ENCODE data around the gene ZNF609. TPM values are rescaled to one million over a fixed set of nuclear protein-coding genes. Genes with fewer than 3 reads are reported as not detected.

ZNF609 gene
- total RNA-seq, 2 experiments from 2014 or later, result 39.8 to 44.5 TPM

- H3K27ac Mint-ChIP-seq, result no peak overlapping the region
Observed at GRCh38 chr15:64685230-64685888, 225.0 kb downstream of the ZNF609 start.

GRCh38 chr15:64686130-64686735 lies 225.9 kb downstream of the ZNF609 start:
- H3K4me1 Mint-ChIP-seq, result peaks cover 1% of the 10 kb centered on the region
- H3K27ac Mint-ChIP-seq, result no peak overlapping the region
- intact Hi-C loops (cut with DNase I, micrococcal nuclease), result loop anchor here (1.0 to 2.0 kb wide), 2 partner anchors 42 to 125 kb away; no protein-coding TSS in a partner anchor
- H3K9me3 Mint-ChIP-seq (ENCODE audit: low read depth), result no peaks in the 10 kb centered on the region
- POLR2A ChIA-PET, result no interaction called here
- H3K4me3 Mint-ChIP-seq, result no peak overlapping the region
- CTCF ChIA-PET, result interaction anchor here (0.6 to 7.7 kb wide), 25 partner anchors 9 to 592 kb away, joined by 3 to 169 read pairs (median 6); no protein-coding TSS in a partner anchor
- DNase-seq, result peak; percentile 27
- H3K27me3 Mint-ChIP-seq, result no peaks in the 10 kb centered on the region
- no peak for ATAC-seq
- H3K36me3 Mint-ChIP-seq (ENCODE audit: low read depth), result peaks cover 18% of the 10 kb centered on the region

More at GRCh38 chr15:64685230-64685888, 225.0 kb downstream of the ZNF609 start:
- ChIA-PET CTCF (interaction anchor here (0.6 to 7.7 kb wide), 11 partner anchors 10 to 225 kb away, joined by 3 to 169 read pairs (median 5); no protein-coding TSS in a partner anchor), POLR2A (no interaction called here)
- no peak overlapping the region for H3K4me3 Mint-ChIP-seq
- H3K4me1 Mint-ChIP-seq, result no peaks in the 10 kb centered on the region
- ATAC-seq (no peak), DNase-seq (no peak)
- H3K9me3 Mint-ChIP-seq (ENCODE audit: low read depth), result no peaks in the 10 kb centered on the region
- intact Hi-C loops (cut with DNase I, micrococcal nuclease), result no loop called here
- no peaks in the 10 kb centered on the region for H3K27me3 Mint-ChIP-seq
- H3K36me3 Mint-ChIP-seq (ENCODE audit: low read depth), result peaks cover 21% of the 10 kb centered on the region

GRCh38 chr15:64687172-64687571 lies 226.8 kb downstream of the ZNF609 start:
- ChIA-PET CTCF (interaction anchor here (0.6 to 7.7 kb wide), 18 partner anchors 8 to 481 kb away, joined by 3 to 169 read pairs (median 7); no protein-coding TSS in a partner anchor), POLR2A (interaction anchor here (1.3 kb wide), 1 partner anchor 11 kb away, joined by 5 read pairs; no protein-coding TSS in a partner anchor)
- H3K4me3 Mint-ChIP-seq, result no peak overlapping the region
- DNase-seq, result no peak
- H3K4me1 Mint-ChIP-seq, result peaks cover 3% of the 10 kb centered on the region
- no peaks in the 10 kb centered on the region for H3K27me3 Mint-ChIP-seq
- intact Hi-C loops (cut with DNase I, micrococcal nuclease), result loop anchor here in 1 of 2 experiments (2.0 kb wide), 1 partner anchor 124 kb away; no protein-coding TSS in a partner anchor
- peaks cover 15% of the 10 kb centered on the region for H3K36me3 Mint-ChIP-seq (ENCODE audit: low read depth)
- H3K9me3 Mint-ChIP-seq (ENCODE audit: low read depth), result no peaks in the 10 kb centered on the region
- no peak for ATAC-seq
- no peak overlapping the region for H3K27ac Mint-ChIP-seq

GRCh38 chr15:64687688-64688087 lies 227.3 kb downstream of the ZNF609 start:
- intact Hi-C loops (cut with DNase I, micrococcal nuclease), result loop anchor here in 1 of 2 experiments (2.0 kb wide), 1 partner anchor 123 kb away; no protein-coding TSS in a partner anchor
- no peak overlapping the region for H3K27ac Mint-ChIP-seq
- DNase-seq, result no peak
- peaks cover 13% of the 10 kb centered on the region for H3K36me3 Mint-ChIP-seq (ENCODE audit: low read depth)
- no peaks in the 10 kb centered on the region for H3K9me3 Mint-ChIP-seq (ENCODE audit: low read depth)
- H3K4me3 Mint-ChIP-seq, result no peak overlapping the region
- H3K4me1 Mint-ChIP-seq, result peaks cover 5% of the 10 kb centered on the region
- no peaks in the 10 kb centered on the region for H3K27me3 Mint-ChIP-seq
- POLR2A ChIA-PET, result interaction anchor here (1.3 kb wide), 1 partner anchor 10 kb away, joined by 5 read pairs; no protein-coding TSS in a partner anchor
- no peak for ATAC-seq
- CTCF ChIA-PET, result interaction anchor here (1.3 to 7.7 kb wide), 14 partner anchors 8 to 321 kb away, joined by 3 to 169 read pairs (median 8); no protein-coding TSS in a partner anchor

GRCh38 chr15:64688770-64689169 lies 228.4 kb downstream of the ZNF609 start:
- Mint-ChIP-seq H3K27ac (no peak overlapping the region), H3K36me3 (ENCODE audit: low read depth) (peaks cover 20% of the 10 kb centered on the region), H3K4me3 (no peak overlapping the region), H3K27me3 (no peaks in the 10 kb centered on the region), H3K4me1 (peaks cover 11% of the 10 kb centered on the region), H3K9me3 (ENCODE audit: low read depth) (no peaks in the 10 kb centered on the region)
- CTCF ChIA-PET, result interaction anchor here (0.6 to 7.7 kb wide), 4 partner anchors 11 to 320 kb away, joined by 3 to 169 read pairs (median 4); no protein-coding TSS in a partner anchor
- ATAC-seq, result no peak
- DNase-seq, result no peak
- POLR2A ChIA-PET, result interaction anchor here (0.5 to 0.6 kb wide), 2 partner anchors 12 to 132 kb away, joined by 3 read pairs; no protein-coding TSS in a partner anchor
- intact Hi-C loops (cut with DNase I, micrococcal nuclease), result no loop called here

- ATAC-seq, result no peak
- no peak overlapping the region for H3K4me3 Mint-ChIP-seq
- ChIA-PET POLR2A (no interaction called here), CTCF (interaction anchor here (0.6 to 4.1 kb wide), 4 partner anchors 8 to 165 kb away, joined by 3 to 46 read pairs (median 5); no protein-coding TSS in a partner anchor)
- no peaks in the 10 kb centered on the region for H3K27me3 Mint-ChIP-seq
- intact Hi-C loops (cut with DNase I, micrococcal nuclease), result no loop called here
- no peak for DNase-seq
- H3K36me3 Mint-ChIP-seq (ENCODE audit: low read depth), result peaks cover 17% of the 10 kb centered on the region
- no peaks in the 10 kb centered on the region for H3K9me3 Mint-ChIP-seq (ENCODE audit: low read depth)
- H3K4me1 Mint-ChIP-seq, result peaks cover 11% of the 10 kb centered on the region
- H3K27ac Mint-ChIP-seq, result peak overlapping the region; percentile 56
Observed at GRCh38 chr15:64690008-64690407, 229.6 kb downstream of the ZNF609 start.

GRCh38 chr15:64690578-64691296 lies 230.4 kb downstream of the ZNF609 start:
- intact Hi-C loops (cut with DNase I, micrococcal nuclease), result no loop called here
- CTCF ChIA-PET, result interaction anchor here (0.5 to 4.1 kb wide), 10 partner anchors 9 to 910 kb away, joined by 3 to 46 read pairs (median 3); no protein-coding TSS in a partner anchor
- no peaks in the 10 kb centered on the region for H3K27me3 Mint-ChIP-seq
- DNase-seq (no peak), ATAC-seq (no peak)
- H3K9me3 Mint-ChIP-seq (ENCODE audit: low read depth), result no peaks in the 10 kb centered on the region
- H3K27ac Mint-ChIP-seq, result peak overlapping the region; percentile 7
- H3K4me1 Mint-ChIP-seq, result peaks cover 16% of the 10 kb centered on the region
- peaks cover 21% of the 10 kb centered on the region for H3K36me3 Mint-ChIP-seq (ENCODE audit: low read depth)
- H3K4me3 Mint-ChIP-seq, result no peak overlapping the region
- POLR2A ChIA-PET, result no interaction called here

- ChIA-PET POLR2A (no interaction called here), CTCF (interaction anchor here (0.9 to 4.1 kb wide), 4 partner anchors 10 to 36 kb away, joined by 4 to 46 read pairs (median 6); no protein-coding TSS in a partner anchor)
- H3K9me3 Mint-ChIP-seq (ENCODE audit: low read depth), result no peaks in the 10 kb centered on the region
- no peak for ATAC-seq
- intact Hi-C loops (cut with DNase I, micrococcal nuclease), result no loop called here
- peaks cover 25% of the 10 kb centered on the region for H3K4me1 Mint-ChIP-seq
- no peaks in the 10 kb centered on the region for H3K27me3 Mint-ChIP-seq
- H3K4me3 Mint-ChIP-seq, result no peak overlapping the region
- H3K27ac Mint-ChIP-seq, result no peak overlapping the region
- DNase-seq, result no peak
- H3K36me3 Mint-ChIP-seq (ENCODE audit: low read depth), result peaks cover 17% of the 10 kb centered on the region
Observed at GRCh38 chr15:64691896-64692565, 231.7 kb downstream of the ZNF609 start.

- no peaks in the 10 kb centered on the region for H3K9me3 Mint-ChIP-seq (ENCODE audit: low read depth)
- ChIA-PET CTCF (interaction anchor here (1.5 to 4.1 kb wide), 2 partner anchors 14 to 35 kb away, joined by 5 to 46 read pairs; no protein-coding TSS in a partner anchor), POLR2A (no interaction called here)
- no peaks in the 10 kb centered on the region for H3K27me3 Mint-ChIP-seq
- H3K4me3 Mint-ChIP-seq, result no peak overlapping the region
- H3K27ac Mint-ChIP-seq, result peak overlapping the region; percentile 70
- H3K36me3 Mint-ChIP-seq (ENCODE audit: low read depth), result peaks cover 15% of the 10 kb centered on the region
- peaks cover 34% of the 10 kb centered on the region for H3K4me1 Mint-ChIP-seq
- intact Hi-C loops (cut with DNase I, micrococcal nuclease), result no loop called here
- no peak for DNase-seq
- no peak for ATAC-seq
Observed at GRCh38 chr15:64693134-64693533, 232.8 kb downstream of the ZNF609 start.

- Mint-ChIP-seq H3K4me1 (peaks cover 51% of the 10 kb centered on the region), H3K9me3 (ENCODE audit: low read depth) (no peaks in the 10 kb centered on the region), H3K4me3 (no peak overlapping the region), H3K36me3 (ENCODE audit: low read depth) (peaks cover 14% of the 10 kb centered on the region), H3K27ac (no peak overlapping the region), H3K27me3 (no peaks in the 10 kb centered on the region)
- no peak for DNase-seq
- POLR2A ChIA-PET, result no interaction called here
- CTCF ChIA-PET, result interaction anchor here (0.6 to 3.0 kb wide), 5 partner anchors 8 to 309 kb away, joined by 3 to 24 read pairs (median 3); no protein-coding TSS in a partner anchor
- intact Hi-C loops (cut with DNase I, micrococcal nuclease), result no loop called here
- no peak for ATAC-seq
Observed at GRCh38 chr15:64694816-64695215, 234.4 kb downstream of the ZNF609 start.

Measured in activated CD4-positive, alpha-beta T cell treated with anti-CD3 and anti-CD28 coated beads for 36 hours (primary cell).